Prostate gland (tissue), 2 donors: Measurements from ENCODE around the gene IGLL5.
"Not testable (repeated sequence)": the region's sequence is repeated elsewhere in the genome, so short reads cannot be mapped to it uniquely, and the experiment has no call there.

Experiments
- CTCF ChIP-seq, 4 experiments: fragments of 200-600 bp in 2 of 4; fragments of 450-650 bp in 2 of 4; sonication (generic) in 2 of 4; IDR thresholded peaks; 1 replicate in 3 of 4; 2 replicates in 1 of 4; pipeline ENCODE4 v1.5.1; 2016 to 2019; ENCODE audit warnings: antibody characterized with exemption in 4 of 4, mild to moderate bottlenecking in 2 of 4, moderate library complexity in 2 of 4
- POLR2A ChIP-seq: fragments of 450-650 bp; IDR thresholded peaks from one replicate; pipeline ENCODE4 v1.6.1; 2016; ENCODE audit warnings: antibody characterized with exemption, mild to moderate bottlenecking

- TF ChIP-seq CTCF (IDR thresholded peaks at IDR 0.05); POLR2A: not testable (repeated sequence)
Measured at GRCh38 chr22:22903781-22904192, 16.2 kb downstream of the IGLL5 start.
